ENCODE data around the gene PRR22.
"Not testable (repeated sequence)": the region's sequence is repeated elsewhere in the genome, so short reads cannot be mapped to it uniquely, and the experiment has no call there.

Gene PRR22

DNA sequence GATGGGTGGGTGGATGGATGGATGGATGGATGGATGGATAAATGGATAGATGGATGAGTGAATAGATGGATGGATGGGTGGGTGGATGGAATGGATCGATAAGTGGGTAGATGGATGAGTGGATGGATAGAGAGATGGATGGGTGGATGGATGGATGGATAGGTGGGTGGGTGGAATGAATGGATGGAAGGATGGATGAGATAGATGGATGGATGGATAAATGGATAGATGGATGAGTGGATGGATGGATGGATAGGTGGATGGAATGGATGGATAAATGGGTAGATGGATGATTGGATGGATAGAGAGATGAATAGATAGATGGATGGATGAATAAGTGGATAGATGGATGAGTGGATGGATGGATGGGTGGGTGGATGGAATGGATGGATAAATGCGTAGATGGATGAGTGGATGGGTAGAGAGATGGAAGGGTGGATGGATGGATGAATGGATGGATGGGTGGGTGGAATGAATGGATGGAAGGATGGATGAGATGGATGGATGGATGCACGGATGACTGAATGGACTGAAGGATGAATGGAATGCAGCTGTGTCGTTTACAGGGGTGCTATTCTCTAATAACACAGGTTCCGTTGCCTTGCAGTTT is 21.8 kb downstream of the PRR22 start:
- in situ Hi-C loops (cut with MboI; ENCODE audit: low sequenced_read_pairs) = no loop called here

DNA sequence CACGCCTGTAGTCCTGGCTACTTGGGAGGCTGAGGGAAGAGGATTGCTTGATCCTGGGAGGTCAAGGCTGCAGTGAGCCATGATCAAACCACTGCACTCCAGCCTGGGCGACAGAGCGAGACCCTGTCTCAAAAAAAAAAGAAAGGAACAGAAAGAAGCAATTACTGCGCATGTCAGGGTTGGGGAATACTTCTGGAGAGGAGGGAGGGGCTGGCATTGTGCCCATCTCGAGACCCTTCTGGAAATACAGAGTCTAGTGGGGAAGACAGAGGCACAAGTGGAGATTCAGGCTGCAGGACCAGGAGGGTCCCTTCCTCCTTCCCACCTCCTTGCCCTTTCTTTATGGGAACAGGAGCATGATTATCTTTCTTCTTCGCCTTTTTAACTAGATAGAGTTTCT is 30.8 kb downstream of the PRR22 start:
- in situ Hi-C loops (cut with MboI; ENCODE audit: low sequenced_read_pairs) = no loop called here

DNA sequence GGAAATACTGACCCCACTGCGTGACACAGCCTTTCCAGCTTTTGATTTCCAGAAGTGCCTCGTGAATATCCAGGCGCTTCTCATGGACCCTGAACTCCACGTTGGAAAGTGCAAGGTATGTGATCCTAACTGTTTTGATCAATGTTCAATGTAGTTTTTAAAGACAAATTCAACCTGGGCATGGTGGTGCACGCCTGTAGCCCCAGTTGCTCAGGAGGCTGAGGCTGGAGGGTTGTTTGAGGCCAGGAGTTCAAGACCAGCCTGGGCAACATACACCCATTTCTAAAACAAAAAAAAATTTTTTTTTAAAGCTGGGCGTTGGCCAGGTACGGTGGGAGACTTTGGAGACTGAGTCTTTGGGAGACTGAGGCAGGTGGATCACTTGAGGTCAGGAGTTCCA is 32.8 kb downstream of the PRR22 start:
- in situ Hi-C loops (cut with MboI; ENCODE audit: low sequenced_read_pairs) = no loop called here

DNA sequence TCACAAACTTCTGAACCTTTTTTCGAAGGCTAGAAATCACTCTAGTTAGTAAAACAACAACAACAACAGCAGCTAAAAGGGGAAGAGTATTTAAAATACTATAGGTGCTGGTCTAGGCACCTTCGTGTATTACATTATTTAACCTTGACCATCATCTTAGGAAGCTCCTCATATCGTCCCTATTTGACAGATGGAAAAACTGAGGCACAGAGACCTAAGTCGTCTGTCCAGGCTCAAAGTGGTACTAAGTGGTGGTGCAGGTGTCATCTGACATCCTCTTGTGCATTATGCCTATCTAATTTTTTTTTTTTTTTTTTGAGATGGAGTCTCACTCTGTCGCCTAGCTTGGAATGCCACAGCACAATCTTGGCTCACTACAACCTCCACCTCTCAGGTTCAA is 35.0 kb downstream of the PRR22 start:
- in situ Hi-C loops (cut with MboI; ENCODE audit: low sequenced_read_pairs) = no loop called here

DNA sequence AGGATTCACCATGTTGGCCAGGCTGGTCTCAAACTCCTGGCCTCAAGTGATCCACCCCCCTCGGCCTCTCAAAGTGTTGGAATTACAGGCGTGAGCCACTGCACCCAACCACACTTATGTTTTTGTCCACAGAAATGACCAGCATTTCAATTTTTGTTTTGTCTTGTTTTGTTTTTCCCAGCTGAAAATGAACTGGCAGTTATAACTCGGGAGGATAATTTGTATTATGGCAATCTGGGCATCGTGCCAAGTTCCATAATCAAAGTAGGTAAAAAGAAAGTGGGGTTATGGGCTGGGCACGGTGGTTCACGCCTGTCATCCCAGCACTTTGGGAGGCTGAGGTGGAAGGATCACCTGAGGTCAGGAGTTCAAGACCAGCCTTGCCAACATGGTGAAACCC is 35.6 kb downstream of the PRR22 start:
- in situ Hi-C loops (cut with MboI; ENCODE audit: low sequenced_read_pairs) = not testable (repeated sequence)

DNA sequence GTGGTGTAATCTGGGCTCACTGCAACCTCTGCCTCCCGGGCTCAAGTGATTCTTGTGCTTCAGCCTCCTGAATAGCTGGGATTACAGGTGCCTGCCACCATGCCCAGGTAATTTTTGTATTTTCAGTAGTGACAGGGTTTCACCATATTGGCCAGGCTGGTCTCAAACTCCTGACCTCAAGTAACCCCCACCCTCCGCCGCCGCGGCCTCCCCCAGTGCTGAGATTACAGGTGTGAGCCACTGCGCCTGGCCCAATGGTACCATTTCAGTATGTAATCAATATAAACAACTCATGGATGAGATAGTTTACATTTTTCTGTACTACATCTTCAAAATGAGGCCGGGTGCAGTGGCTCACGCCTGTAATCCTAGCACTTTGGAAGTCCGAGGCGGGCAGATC is 39.5 kb downstream of the PRR22 start:
- in situ Hi-C loops (cut with MboI; ENCODE audit: low sequenced_read_pairs) = not testable (repeated sequence)

DNA sequence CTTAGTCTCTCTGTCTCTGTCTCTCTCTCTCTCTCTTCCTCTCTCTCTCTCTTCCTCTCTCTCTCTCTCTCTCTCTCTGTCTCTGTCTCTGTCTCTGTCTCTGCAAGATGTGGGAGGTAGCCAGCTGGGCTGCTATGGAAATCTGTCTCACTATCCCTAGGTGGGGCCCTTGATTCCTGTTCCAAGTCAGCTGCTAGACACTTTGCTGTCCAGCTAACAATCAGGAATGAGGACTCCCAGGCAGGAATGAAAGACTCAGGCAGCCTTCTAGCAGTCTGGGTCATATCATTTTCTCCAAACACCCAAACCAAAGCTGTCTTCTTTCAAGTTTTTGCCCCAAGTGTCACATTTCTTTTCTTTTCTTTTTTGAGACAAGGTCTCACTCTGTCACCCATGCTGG is 40.9 kb downstream of the PRR22 start:
- in situ Hi-C loops (cut with MboI; ENCODE audit: low sequenced_read_pairs) = no loop called here

DNA sequence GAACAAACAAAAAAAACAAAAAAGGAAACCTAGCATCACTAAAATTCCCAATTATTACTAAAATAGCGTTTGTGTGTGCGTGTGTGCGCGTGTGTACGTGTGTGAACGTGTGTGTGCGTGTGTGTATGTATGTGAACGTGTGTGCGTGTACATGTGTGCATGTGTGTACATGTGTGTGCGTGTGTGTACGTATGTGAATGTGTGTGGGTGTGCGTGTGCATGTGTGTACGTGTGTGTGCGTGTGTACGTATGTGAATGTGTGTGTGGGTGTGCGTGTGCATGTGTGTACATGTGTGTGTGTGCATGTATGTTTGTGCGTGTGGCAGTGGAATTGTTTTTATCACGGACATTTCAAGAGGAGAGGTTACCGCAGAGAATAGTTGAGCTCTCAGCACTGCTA is 42.5 kb downstream of the PRR22 start:
- in situ Hi-C loops (cut with MboI; ENCODE audit: low sequenced_read_pairs) = no loop called here

DNA sequence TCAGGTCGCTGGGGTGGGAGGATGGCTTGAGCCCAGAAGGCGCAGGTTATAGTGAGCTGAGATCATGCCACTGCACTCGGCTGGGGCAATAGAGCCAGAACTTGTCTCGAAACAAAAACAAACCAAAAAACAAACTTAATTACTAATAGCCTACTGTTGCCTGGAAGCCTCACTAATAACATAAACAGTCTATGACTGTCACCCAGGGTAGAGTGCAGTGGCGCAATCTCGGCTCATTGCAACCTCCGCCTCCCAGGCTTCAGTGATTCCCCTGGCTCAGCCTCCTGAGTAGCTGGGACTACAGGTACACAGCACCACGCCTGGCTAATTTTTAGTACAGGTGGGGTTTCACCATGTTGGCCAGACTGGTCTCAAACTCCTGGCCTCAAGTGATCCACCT is 46.1 kb downstream of the PRR22 start:
- in situ Hi-C loops (cut with MboI; ENCODE audit: low sequenced_read_pairs) = no loop called here

DNA sequence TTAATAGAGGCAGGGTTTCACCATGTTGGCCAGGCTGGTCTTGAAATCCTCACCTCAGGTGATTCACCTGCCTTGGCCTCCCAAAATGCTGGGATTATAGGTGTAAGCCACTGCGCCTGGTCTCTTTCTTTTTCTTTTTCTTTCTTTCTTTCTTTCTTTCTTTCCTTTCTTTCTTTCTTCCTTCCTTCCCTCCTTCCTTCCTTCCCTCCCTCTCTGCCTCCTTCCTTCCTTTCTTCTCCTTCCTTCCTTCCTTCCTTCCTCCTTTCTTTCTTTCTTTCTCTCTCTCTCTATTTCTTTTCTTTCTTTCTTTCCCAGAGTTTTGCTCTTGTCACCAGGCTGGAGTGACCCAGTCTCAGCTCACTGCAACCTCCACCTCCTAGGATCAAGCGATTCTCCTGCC is 51.4 kb downstream of the PRR22 start:
- in situ Hi-C loops (cut with MboI; ENCODE audit: low sequenced_read_pairs) = not testable (repeated sequence)

Data from HL-60/S4 treated with phorbol 12-myristate 13-acetate at 8.2 ng/mL for 4 days and 3 days (cell line).